ENCODE results near the gene WHAMM. TPM values are rescaled to one million over a fixed set of nuclear protein-coding genes. Genes with fewer than 3 reads are reported as not detected.

Gene WHAMM
- polyA plus RNA-seq, 1 donor (not counting 4 experiments of a cell fraction or from before 2014, with no cell fraction given) = 4.7 TPM

DNA sequence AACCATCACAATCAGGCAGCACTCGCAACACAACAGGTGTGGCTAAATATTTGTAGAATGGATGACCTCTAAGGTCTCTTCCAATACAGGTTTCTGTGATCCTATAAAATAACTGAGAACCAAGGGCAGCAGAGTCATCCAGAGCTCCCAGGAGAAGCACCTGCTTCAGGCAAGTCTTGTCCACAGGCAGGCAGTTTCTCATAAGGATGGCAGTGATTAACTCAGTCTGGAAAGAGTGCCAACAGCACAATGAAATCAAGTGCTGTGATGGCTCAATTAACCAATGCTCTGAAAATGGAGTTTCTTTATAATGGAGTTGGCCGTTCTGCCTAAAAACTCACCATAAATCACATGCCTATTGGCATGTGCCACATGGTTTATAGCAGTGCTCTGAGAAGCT lies 72.3 kb downstream of the WHAMM start:
- Histone ChIP-seq H3K4me3 (ENCODE audit: control insufficient read depth in 2 of 3, extremely low read depth in 1 of 3, insufficient read depth in 2 of 3, low read depth in 1 of 3, low read length in 3 of 3) (no peak overlapping the region), H3K9ac (ENCODE audit: control insufficient read depth, extremely low read depth, insufficient read depth, low read length) (no peak overlapping the region), H3K36me3 (ENCODE audit: control insufficient read depth in 2 of 2, extremely low read depth in 1 of 2, insufficient read depth in 2 of 2, low read length in 2 of 2) (no peaks in the 10 kb centered on the region), H2AFZ (ENCODE audit: control insufficient read depth, low read length) (no peak overlapping the region), H3K9me1 (ENCODE audit: control insufficient read depth, extremely low read depth, insufficient read depth, low read length) (no peaks in the 10 kb centered on the region), H3K27me3 (ENCODE audit: control insufficient read depth, extremely low read depth, insufficient read depth, low read length) (no peaks in the 10 kb centered on the region), H3K79me2 (ENCODE audit: control insufficient read depth, insufficient read depth, low read length) (no peaks in the 10 kb centered on the region), H3K27ac (ENCODE audit: control insufficient read depth, insufficient read depth, low read length) (no peak overlapping the region), H3K4me1 (ENCODE audit: control insufficient read depth, extremely low read depth, insufficient read depth, low read length) (no peaks in the 10 kb centered on the region), H3K4me2 (ENCODE audit: control insufficient read depth, extremely low read depth, insufficient read depth, low read depth, low read length) (no peak overlapping the region), H4K20me1 (ENCODE audit: control insufficient read depth, extremely low read depth, insufficient read depth, low read length) (no peaks in the 10 kb centered on the region), H3K9me3 (ENCODE audit: control insufficient read depth, low read depth, low read length) (no peaks in the 10 kb centered on the region)
- TF ChIP-seq EZH2 (IDR thresholded peaks at IDR 0.05; ENCODE audit: low read length) (no peak), CTCF (optimal IDR thresholded peaks at IDR 0.05 in 1 of 3, IDR thresholded peaks at IDR 0.05 in 1 of 3, conservative IDR thresholded peaks at IDR 0.05 in 1 of 3; ENCODE audit: extremely low read depth in 1 of 3, insufficient read depth in 2 of 3, low read length in 3 of 3) (no peak)
- dilution Hi-C loops (cut with MboI; ENCODE audit: extremely low pct_ligation_motif_present, low sequenced_read_pairs) = no loop called here
- DNase-seq (ENCODE audit: low read depth, low spot score) = no peak
- no peak for FAIRE-seq

GRCh38 chr15:82882273-82882928 lies 73.0 kb downstream of the WHAMM start:
- H3K4me2 ChIP-seq (ENCODE audit: control insufficient read depth, extremely low read depth, insufficient read depth, low read depth, low read length) = no peak overlapping the region
- H3K4me1 ChIP-seq (ENCODE audit: control insufficient read depth, extremely low read depth, insufficient read depth, low read length) = no peaks in the 10 kb centered on the region
- no peak overlapping the region for H2AFZ ChIP-seq (ENCODE audit: control insufficient read depth, low read length)
- H3K27ac ChIP-seq (ENCODE audit: control insufficient read depth, insufficient read depth, low read length) = no peak overlapping the region
- DNase-seq (ENCODE audit: low read depth, low spot score) (no peak), FAIRE-seq (no peak)
- H3K27me3 ChIP-seq (ENCODE audit: control insufficient read depth, extremely low read depth, insufficient read depth, low read length) = no peaks in the 10 kb centered on the region
- TF ChIP-seq EZH2 (IDR thresholded peaks at IDR 0.05; ENCODE audit: low read length) (no peak), CTCF (optimal IDR thresholded peaks at IDR 0.05 in 1 of 3, IDR thresholded peaks at IDR 0.05 in 1 of 3, conservative IDR thresholded peaks at IDR 0.05 in 1 of 3; ENCODE audit: extremely low read depth in 1 of 3, insufficient read depth in 2 of 3, low read length in 3 of 3) (no peak)
- no peaks in the 10 kb centered on the region for H3K9me3 ChIP-seq (ENCODE audit: control insufficient read depth, low read depth, low read length)
- H3K4me3 ChIP-seq (ENCODE audit: control insufficient read depth in 2 of 3, extremely low read depth in 1 of 3, insufficient read depth in 2 of 3, low read depth in 1 of 3, low read length in 3 of 3) = no peak overlapping the region
- H4K20me1 ChIP-seq (ENCODE audit: control insufficient read depth, extremely low read depth, insufficient read depth, low read length) = no peaks in the 10 kb centered on the region
- H3K36me3 ChIP-seq (ENCODE audit: control insufficient read depth in 2 of 2, extremely low read depth in 1 of 2, insufficient read depth in 2 of 2, low read length in 2 of 2) = no peaks in the 10 kb centered on the region
- no peaks in the 10 kb centered on the region for H3K9me1 ChIP-seq (ENCODE audit: control insufficient read depth, extremely low read depth, insufficient read depth, low read length)
- dilution Hi-C loops (cut with MboI; ENCODE audit: extremely low pct_ligation_motif_present, low sequenced_read_pairs) = no loop called here
- H3K79me2 ChIP-seq (ENCODE audit: control insufficient read depth, insufficient read depth, low read length) = no peaks in the 10 kb centered on the region
- H3K9ac ChIP-seq (ENCODE audit: control insufficient read depth, extremely low read depth, insufficient read depth, low read length) = no peak overlapping the region

Other genes starting within 250 kb of the WHAMM start
- gene CPEB1, start 162.3 kb upstream of the WHAMM start, polyA plus RNA-seq = 0.09 to 0.18 TPM (median 0.16 TPM) in 3 replicates
- gene AP3B2, start 99.8 kb upstream of the WHAMM start, polyA plus RNA-seq = 0.25 to 0.41 TPM (median 0.31 TPM) in 3 replicates
- not detected in 3 replicates for gene FSD2, start 3.6 kb upstream of the WHAMM start, polyA plus RNA-seq
- gene HOMER2, start 143.1 kb downstream of the WHAMM start, polyA plus RNA-seq = 9.6 to 12.4 TPM (median 11.3 TPM) in 3 replicates
- gene RAMAC, start 176.6 kb downstream of the WHAMM start, polyA plus RNA-seq = 24.6 to 35.3 TPM (median 27.8 TPM) in 3 replicates
- gene C15orf40, start 202.0 kb downstream of the WHAMM start, polyA plus RNA-seq = 26.6 to 28.7 TPM (median 28.6 TPM) in 3 replicates

Measured in keratinocyte (primary cell).